Adrenal gland (tissue), 5 donors: ENCODE measurements around the gene ZNRF1.

Experiments
- CTCF ChIP-seq, 6 experiments: fragments of 450-650 bp in 4 of 6; fragments of 200-600 bp in 2 of 6; sonication (generic) in 1 of 6; IDR thresholded peaks; 1 replicate in 5 of 6; 2 replicates in 1 of 6; pipeline versions ENCODE4 v1.5.1 to v1.8.0; 2016 to 2021; ENCODE audit warnings: antibody characterized with exemption in 6 of 6, mild to moderate bottlenecking in 2 of 6, moderate library complexity in 1 of 6
- POLR2A ChIP-seq, 2 donors: fragments of 450-650 bp; IDR thresholded peaks; one replicate each; pipeline ENCODE4 v1.6.1; 2017; ENCODE audit warnings: antibody characterized with exemption in 2 of 2, mild to moderate bottlenecking in 2 of 2, moderate library complexity in 1 of 2
- donor health status: DM: no; HTN: no; CAD: no.

DNA sequence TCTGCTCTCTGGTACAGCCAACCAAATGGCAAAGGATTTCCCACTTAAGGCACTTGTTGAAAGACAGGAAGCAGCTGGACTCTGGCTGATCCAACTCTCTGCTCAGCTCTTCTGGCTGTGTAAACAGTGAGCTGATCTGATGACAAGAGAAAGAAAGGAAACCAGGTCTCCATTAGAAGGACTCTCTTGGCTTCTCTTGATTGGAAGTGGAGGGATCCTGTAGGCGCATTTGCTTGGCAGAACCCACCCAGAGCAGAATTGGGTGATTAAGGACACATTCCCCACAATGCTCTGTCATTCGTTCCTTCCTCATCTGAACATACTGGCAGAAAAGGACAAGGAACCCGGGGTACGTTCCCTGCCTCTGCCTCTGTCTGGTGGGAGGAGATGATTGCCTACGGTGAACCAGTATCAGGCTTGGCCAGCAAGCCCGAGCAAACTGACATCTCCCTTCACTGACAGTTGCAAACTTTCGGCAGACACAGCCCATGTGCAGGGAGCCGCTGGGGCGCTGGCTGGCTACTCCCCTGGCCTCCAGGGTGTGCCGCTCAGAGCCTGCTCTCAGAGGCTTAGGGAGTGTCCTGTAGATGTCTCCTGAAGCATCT, 88.7 kb downstream of the ZNRF1 start:
- TF ChIP-seq CTCF (IDR thresholded peaks at IDR 0.05) (no peak), POLR2A (IDR thresholded peaks at IDR 0.05) (no peak)
